HG02759 (cell line): ENCODE data around the gene GALNT9.

ENCODE experiments used
- ATAC-seq: cut with Tn5 transposase; IDR thresholded peaks from one replicate; pipeline ENCODE4 v1.9.1; 2021; ENCODE audit warnings: mild to moderate bottlenecking, moderate library complexity; ENCODE audit not compliant: unreplicated experiment

The GALNT9 gene

GRCh38 chr12:132217800-132218526 lies 111.4 kb downstream of the GALNT9 start:
- ATAC-seq: no peak

GRCh38 chr12:132217371-132217770 lies 112.0 kb downstream of the GALNT9 start:
- no peak for ATAC-seq

GRCh38 chr12:132216354-132216987 lies 112.9 kb downstream of the GALNT9 start:
- no peak for ATAC-seq

- no peak for ATAC-seq
Observed at GRCh38 chr12:132215299-132215989, 113.9 kb downstream of the GALNT9 start.

- ATAC-seq: no peak
Observed at GRCh38 chr12:132214891-132215290, 114.5 kb downstream of the GALNT9 start.

GRCh38 chr12:132214161-132214476 lies 115.3 kb downstream of the GALNT9 start:
- no peak for ATAC-seq

- no peak for ATAC-seq
Observed at GRCh38 chr12:132213359-132214160, 115.8 kb downstream of the GALNT9 start.

- ATAC-seq: no peak
Observed at GRCh38 chr12:132211816-132212215, 117.6 kb downstream of the GALNT9 start.

- no peak for ATAC-seq
Observed at GRCh38 chr12:132211326-132211725, 118.1 kb downstream of the GALNT9 start.

GRCh38 chr12:132210223-132211055 lies 119.0 kb downstream of the GALNT9 start:
- ATAC-seq: no peak

- no peak for ATAC-seq
Observed at GRCh38 chr12:132209619-132210222, 119.7 kb downstream of the GALNT9 start.

GRCh38 chr12:132208153-132208823 lies 121.1 kb downstream of the GALNT9 start:
- ATAC-seq: no peak

- ATAC-seq: no peak
Observed at GRCh38 chr12:132207083-132207775, 122.2 kb downstream of the GALNT9 start.

- ATAC-seq: no peak
Observed at GRCh38 chr12:132206046-132206434, 123.3 kb downstream of the GALNT9 start.

- no peak for ATAC-seq
Observed at GRCh38 chr12:132205271-132206045, 123.9 kb downstream of the GALNT9 start.

- ATAC-seq: no peak
Observed at GRCh38 chr12:132204793-132205270, 124.6 kb downstream of the GALNT9 start.

- no peak for ATAC-seq
Observed at GRCh38 chr12:132204063-132204792, 125.2 kb downstream of the GALNT9 start.
